Effector memory CD8-positive, alpha-beta T cell (primary cell): ENCODE data around the gene ADM2.

Source experiments
- ATAC-seq: fragments of 150-1000 bp; cut with Tn5 transposase; replicated peaks from 2 replicates; pipeline ENCODE4 v1.10.0; 2021; ENCODE audit warnings: mild to moderate bottlenecking, moderate library complexity
- DNase-seq, 3 experiments: peaks; one replicate each; pipeline ENCODE4 v3.0.0; 2021
- H3K27ac Mint-ChIP-seq, 2 donors: one replicate each; pipeline ENCODE4 v1.8.0; 2022; ENCODE audit warnings: mild to moderate bottlenecking in 2 of 2, mixed read lengths in 2 of 2, moderate library complexity in 2 of 2
- H3K27me3 Mint-ChIP-seq, 2 donors: one replicate each; pipeline ENCODE4 v1.8.0; 2022; ENCODE audit warnings: mixed read lengths in 2 of 2
- H3K36me3 Mint-ChIP-seq: one replicate; pipeline ENCODE4 v1.8.0; 2022; ENCODE audit warnings: mild to moderate bottlenecking, moderate library complexity, mixed read lengths; ENCODE audit not compliant: insufficient read depth
- H3K4me1 Mint-ChIP-seq, 2 donors: one replicate each; pipeline ENCODE4 v1.8.0; 2022; ENCODE audit warnings: low read depth in 2 of 2, mixed read lengths in 2 of 2
- H3K4me3 Mint-ChIP-seq, 2 donors: one replicate each; pipeline ENCODE4 v1.8.0; 2022; ENCODE audit warnings: mild to moderate bottlenecking in 2 of 2, mixed read lengths in 2 of 2, moderate library complexity in 2 of 2
- H3K9me3 Mint-ChIP-seq, 2 donors: one replicate each; pipeline ENCODE4 v1.8.0; 2022; ENCODE audit warnings: mixed read lengths in 2 of 2

Gene ADM2

GRCh38 chr22:50489363-50490243, 8.3 kb downstream of the ADM2 start:
- H3K4me3 Mint-ChIP-seq, result no peak overlapping the region
- peaks cover 0 to 3% of the 10 kb centered on the region in 2 donors for H3K4me1 Mint-ChIP-seq
- H3K36me3 Mint-ChIP-seq, result no peaks in the 10 kb centered on the region
- H3K9me3 Mint-ChIP-seq, result no peaks in the 10 kb centered on the region
- no peak for ATAC-seq
- no peak for DNase-seq
- H3K27ac Mint-ChIP-seq, result no peak overlapping the region
- H3K27me3 Mint-ChIP-seq, result peaks cover 6 to 23% of the 10 kb centered on the region in 2 donors

GRCh38 chr22:50490531-50491308, 9.4 kb downstream of the ADM2 start:
- ATAC-seq (no peak), DNase-seq (no peak)
- Mint-ChIP-seq H3K9me3 (no peaks in the 10 kb centered on the region), H3K4me3 (peak overlapping the region in 1 of 2 donors; percentile 10), H3K36me3 (no peaks in the 10 kb centered on the region), H3K4me1 (peaks cover 0 to 3% of the 10 kb centered on the region in 2 donors), H3K27me3 (peaks cover 6 to 18% of the 10 kb centered on the region in 2 donors), H3K27ac (no peak overlapping the region)

- Mint-ChIP-seq H3K4me3 (no peak overlapping the region), H3K27me3 (no peaks in the 10 kb centered on the region), H3K4me1 (peaks cover 0 to 7% of the 10 kb centered on the region in 2 donors), H3K36me3 (peaks cover 4% of the 10 kb centered on the region), H3K27ac (no peak overlapping the region), H3K9me3 (no peaks in the 10 kb centered on the region)
- ATAC-seq (no peak), DNase-seq (no peak)
Measured at GRCh38 chr22:50497093-50497492, 15.8 kb downstream of the ADM2 start.

GRCh38 chr22:50498322-50498890, 17.1 kb downstream of the ADM2 start:
- H3K27ac Mint-ChIP-seq, result peak overlapping the region in 1 of 2 donors; percentile 44
- no peaks in the 10 kb centered on the region for H3K27me3 Mint-ChIP-seq
- peaks cover 0 to 7% of the 10 kb centered on the region in 2 donors for H3K4me1 Mint-ChIP-seq
- H3K36me3 Mint-ChIP-seq, result peaks cover 4% of the 10 kb centered on the region
- ATAC-seq, result peak; percentile 94
- DNase-seq, result peak; percentile 59 to 68 (median 68)
- no peaks in the 10 kb centered on the region for H3K9me3 Mint-ChIP-seq
- no peak overlapping the region for H3K4me3 Mint-ChIP-seq

GRCh38 chr22:50500452-50500851, 19.1 kb downstream of the ADM2 start:
- ATAC-seq (no peak), DNase-seq (no peak)
- Mint-ChIP-seq H3K27ac (no peak overlapping the region), H3K36me3 (peaks cover 4% of the 10 kb centered on the region), H3K9me3 (no peaks in the 10 kb centered on the region), H3K4me1 (peaks cover 0 to 7% of the 10 kb centered on the region in 2 donors), H3K27me3 (no peaks in the 10 kb centered on the region), H3K4me3 (no peak overlapping the region)

GRCh38 chr22:50502096-50502495, 20.8 kb downstream of the ADM2 start:
- DNase-seq (no peak), ATAC-seq (no peak)
- Mint-ChIP-seq H3K27me3 (no peaks in the 10 kb centered on the region), H3K36me3 (peaks cover 4% of the 10 kb centered on the region), H3K9me3 (no peaks in the 10 kb centered on the region), H3K4me3 (no peak overlapping the region), H3K4me1 (peaks cover under 1 to 8% of the 10 kb centered on the region in 2 donors), H3K27ac (no peak overlapping the region)

GRCh38 chr22:50502628-50503474, 21.5 kb downstream of the ADM2 start:
- no peak overlapping the region for H3K27ac Mint-ChIP-seq
- no peak overlapping the region for H3K4me3 Mint-ChIP-seq
- no peaks in the 10 kb centered on the region for H3K27me3 Mint-ChIP-seq
- H3K9me3 Mint-ChIP-seq, result no peaks in the 10 kb centered on the region
- ATAC-seq, result no peak
- no peak for DNase-seq
- peaks cover 3 to 11% of the 10 kb centered on the region in 2 donors for H3K4me1 Mint-ChIP-seq
- peaks cover 5% of the 10 kb centered on the region for H3K36me3 Mint-ChIP-seq

- no peak overlapping the region for H3K27ac Mint-ChIP-seq
- H3K4me3 Mint-ChIP-seq, result no peak overlapping the region
- no peaks in the 10 kb centered on the region for H3K9me3 Mint-ChIP-seq
- peaks cover 11% of the 10 kb centered on the region for H3K36me3 Mint-ChIP-seq
- H3K27me3 Mint-ChIP-seq, result no peaks in the 10 kb centered on the region
- ATAC-seq (no peak), DNase-seq (no peak)
- peaks cover 4 to 8% of the 10 kb centered on the region in 2 donors for H3K4me1 Mint-ChIP-seq
Measured at GRCh38 chr22:50503475-50504145, 22.3 kb downstream of the ADM2 start.

- Mint-ChIP-seq H3K27ac (no peak overlapping the region), H3K27me3 (no peaks in the 10 kb centered on the region), H3K4me3 (no peak overlapping the region), H3K36me3 (peaks cover 9% of the 10 kb centered on the region), H3K4me1 (peaks cover 11 to 15% of the 10 kb centered on the region in 2 donors), H3K9me3 (no peaks in the 10 kb centered on the region)
- no peak for DNase-seq
- ATAC-seq, result no peak
Measured at GRCh38 chr22:50504369-50505211, 23.2 kb downstream of the ADM2 start.

- Mint-ChIP-seq H3K27ac (no peak overlapping the region), H3K9me3 (no peaks in the 10 kb centered on the region), H3K27me3 (no peaks in the 10 kb centered on the region), H3K4me3 (peak overlapping the region; percentile 8 to 53), H3K4me1 (peaks cover 11 to 16% of the 10 kb centered on the region in 2 donors), H3K36me3 (peaks cover 11% of the 10 kb centered on the region)
- no peak for ATAC-seq
- DNase-seq, result no peak
Measured at GRCh38 chr22:50505276-50505775, 24.0 kb downstream of the ADM2 start.

- Mint-ChIP-seq H3K36me3 (peaks cover 17% of the 10 kb centered on the region), H3K4me1 (peaks cover 11 to 16% of the 10 kb centered on the region in 2 donors), H3K9me3 (no peaks in the 10 kb centered on the region), H3K27me3 (no peaks in the 10 kb centered on the region), H3K27ac (no peak overlapping the region), H3K4me3 (peak overlapping the region; percentile 95 to 98)
- DNase-seq (no peak), ATAC-seq (no peak)
Measured at GRCh38 chr22:50505776-50506610, 24.6 kb downstream of the ADM2 start.
